H1 (cell line): ENCODE data around the gene CLUH. TPM values are rescaled to one million over a fixed set of nuclear protein-coding genes. Genes with fewer than 3 reads are reported as not detected.

Source experiments
- CHD1 ChIP-seq: IDR thresholded peaks from 2 replicates; pipeline ENCODE4 v1.6.1; 2012; ENCODE audit warnings: low read depth, low read length, improper control_type of control experiment
- EZH2 ChIP-seq: fragments of 200-600 bp; sonication (generic); IDR thresholded peaks from 2 replicates; pipeline ENCODE4 v1.7.1; 2012; ENCODE audit warnings: low read depth, mild to moderate bottlenecking, moderate library complexity, low read length, inconsistent platforms; ENCODE audit not compliant: severe bottlenecking
- KDM4A ChIP-seq: IDR thresholded peaks from one replicate; pipeline ENCODE4 v1.7.1; 2012; ENCODE audit warnings: low read depth, mild to moderate bottlenecking, moderate library complexity, low read length, inconsistent platforms; ENCODE audit not compliant: severe bottlenecking
- NANOG ChIP-seq: IDR thresholded peaks from 2 replicates; pipeline ENCODE4 v1.6.1; 2011; ENCODE audit warnings: low read length, low read depth, mild to moderate bottlenecking, inconsistent platforms; ENCODE audit not compliant: insufficient read depth, poor library complexity, severe bottlenecking
- NRF1 ChIP-seq: IDR thresholded peaks from 2 replicates; pipeline ENCODE4 v1.6.1; 2011; ENCODE audit warnings: mild to moderate bottlenecking, low read depth, low read length, improper control_type of control experiment
- SRF ChIP-seq: IDR thresholded peaks from 2 replicates; pipeline ENCODE4 v1.6.1; 2011; ENCODE audit warnings: mild to moderate bottlenecking, low read depth, low read length, moderate library complexity
- SUZ12 ChIP-seq: fragments of 200-600 bp; sonication (generic); IDR thresholded peaks from 2 replicates; pipeline ENCODE4 v1.6.1; 2012; ENCODE audit warnings: mild to moderate bottlenecking, inconsistent platforms, low read length, moderate library complexity, mixed read lengths
- polyA plus RNA-seq, 7 experiments: library from polyadenylated mRNA; depleted of rRNA in 3 of 7; stranded (reverse) in 5 of 7; unstranded in 2 of 7; fragments of >200 nt in 5 of 7; fragments of 200-250 nt in 2 of 7; gene quantifications; 1 replicate in 5 of 7; 2 replicates in 1 of 7; 4 replicates in 1 of 7; pipeline versions ENCODE4 v1.2.1 to v1.2.3, GENCODE V29; 2011 to 2013; ENCODE audit warnings: missing spikeins in 2 of 7, mixed read lengths in 2 of 7
- total RNA-seq: library from RNA; stranded (reverse); fragmentation: NEBNext Ultra II Directional; extraction: Animal tissue kit (Norgen Biotek cat#: 25700); gene quantifications from 2 replicates; pipeline ENCODE4 v1.2.1, GENCODE V29; 2021

Gene CLUH
- total and polyA plus RNA-seq, 2 of the 8 experiments (the other 6 are each of a cell fraction or from before 2014, with no cell fraction given): 33.6 to 98.6 TPM

DNA sequence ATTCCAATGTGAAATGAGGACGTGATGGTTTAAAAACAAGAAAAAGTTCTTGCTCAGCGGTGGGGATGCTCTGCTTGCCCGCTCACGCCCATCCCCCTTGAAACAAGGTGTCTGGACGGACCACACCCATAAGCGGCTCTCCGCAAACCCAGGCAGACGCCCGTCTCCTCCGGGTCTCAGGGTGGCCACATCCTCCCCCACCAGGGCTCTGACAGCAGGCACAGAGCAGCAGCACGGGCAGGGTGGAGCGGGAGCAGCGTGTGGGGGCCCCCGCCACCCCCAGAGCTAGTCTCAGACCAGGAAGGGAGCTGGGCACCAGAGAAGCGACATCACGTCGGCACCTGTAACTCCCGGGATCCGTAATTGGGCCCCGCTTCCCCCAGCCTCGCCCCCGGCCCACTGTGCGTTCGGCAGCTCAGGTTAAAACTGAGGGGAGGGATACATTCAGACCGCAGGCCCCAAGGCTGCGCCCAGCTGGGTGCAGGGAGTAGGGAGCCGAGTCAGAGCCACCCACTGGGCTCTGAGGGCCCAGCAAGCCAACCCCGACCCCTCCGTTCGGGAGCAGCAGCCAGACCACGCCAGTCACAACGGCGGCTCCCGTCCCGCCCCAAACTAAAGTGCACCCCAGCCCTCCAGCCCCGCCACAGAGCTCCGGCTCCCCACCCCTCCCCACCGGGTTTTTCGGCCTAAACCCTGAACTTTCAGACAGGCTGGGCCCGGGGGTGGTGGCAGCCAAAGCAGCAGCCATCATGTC lies 22.0 kb downstream of the CLUH start (continued):
- TF ChIP-seq SUZ12 (no peak), NANOG (no peak), SRF (no peak), EZH2 (no peak), CHD1 (no peak), NRF1 (no peak), KDM4A (no peak)
- TF ChIP-seq, all 59 proteins: peak for 0
